Liver (tissue), 2 donors: ENCODE measurements around the gene GLS.

Experiments used
- TF ChIP-seq, protein P1 (sequence below): IDR thresholded peaks from 2 replicates; pipeline ENCODE4 v1.6.1; 2016; ENCODE audit warnings: antibody characterized with exemption, mild to moderate bottlenecking
- TF ChIP-seq, protein P2 (sequence below): IDR thresholded peaks from 2 replicates; pipeline ENCODE4 v1.6.1; 2016; ENCODE audit warnings: antibody characterized with exemption
- TF ChIP-seq, protein P3 (sequence below): fragments of 150-350 bp; IDR thresholded peaks from 2 replicates; pipeline ENCODE4 v1.5.1; 2017; ENCODE audit warnings: improper control_type of control experiment, low read depth, low read length; ENCODE audit not compliant: missing input control
- donor health status: healthy.

DNA sequence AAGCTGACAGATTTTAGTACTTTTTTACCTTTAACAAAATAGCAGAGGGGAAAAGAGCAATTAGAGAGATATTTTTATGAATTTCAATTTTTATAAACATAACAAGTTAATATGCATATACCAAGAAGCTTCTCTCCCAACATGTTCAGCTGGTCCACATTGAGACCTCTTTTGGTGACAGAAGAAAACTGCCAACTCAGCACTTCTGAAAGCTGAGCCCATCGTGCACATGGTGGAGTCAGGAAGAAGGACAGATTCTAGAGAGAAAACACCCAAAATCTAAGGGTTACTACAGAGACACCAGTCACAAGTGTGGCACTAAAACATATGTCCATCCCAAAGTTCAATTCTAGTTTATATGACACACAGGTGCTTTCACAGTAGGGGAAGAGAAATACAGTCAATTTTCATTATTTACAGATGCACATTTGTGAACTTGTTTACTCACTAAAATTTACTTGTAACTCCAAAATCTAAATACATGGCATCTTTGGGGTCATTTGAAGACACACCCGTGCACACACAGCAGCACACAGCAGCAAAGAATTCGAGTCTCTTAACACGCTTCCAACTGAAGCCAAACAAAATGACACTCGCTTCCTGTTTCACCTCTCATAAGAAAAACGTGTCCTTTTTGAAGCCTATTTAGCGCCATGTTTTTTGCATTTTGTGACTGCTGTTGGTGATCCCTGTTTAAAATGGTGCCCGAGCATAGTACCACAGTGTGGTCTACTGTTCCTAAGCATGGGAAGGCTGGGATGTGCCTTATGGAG, 101.8 kb downstream of the GLS start:
- TF ChIP-seq, protein P1, sequence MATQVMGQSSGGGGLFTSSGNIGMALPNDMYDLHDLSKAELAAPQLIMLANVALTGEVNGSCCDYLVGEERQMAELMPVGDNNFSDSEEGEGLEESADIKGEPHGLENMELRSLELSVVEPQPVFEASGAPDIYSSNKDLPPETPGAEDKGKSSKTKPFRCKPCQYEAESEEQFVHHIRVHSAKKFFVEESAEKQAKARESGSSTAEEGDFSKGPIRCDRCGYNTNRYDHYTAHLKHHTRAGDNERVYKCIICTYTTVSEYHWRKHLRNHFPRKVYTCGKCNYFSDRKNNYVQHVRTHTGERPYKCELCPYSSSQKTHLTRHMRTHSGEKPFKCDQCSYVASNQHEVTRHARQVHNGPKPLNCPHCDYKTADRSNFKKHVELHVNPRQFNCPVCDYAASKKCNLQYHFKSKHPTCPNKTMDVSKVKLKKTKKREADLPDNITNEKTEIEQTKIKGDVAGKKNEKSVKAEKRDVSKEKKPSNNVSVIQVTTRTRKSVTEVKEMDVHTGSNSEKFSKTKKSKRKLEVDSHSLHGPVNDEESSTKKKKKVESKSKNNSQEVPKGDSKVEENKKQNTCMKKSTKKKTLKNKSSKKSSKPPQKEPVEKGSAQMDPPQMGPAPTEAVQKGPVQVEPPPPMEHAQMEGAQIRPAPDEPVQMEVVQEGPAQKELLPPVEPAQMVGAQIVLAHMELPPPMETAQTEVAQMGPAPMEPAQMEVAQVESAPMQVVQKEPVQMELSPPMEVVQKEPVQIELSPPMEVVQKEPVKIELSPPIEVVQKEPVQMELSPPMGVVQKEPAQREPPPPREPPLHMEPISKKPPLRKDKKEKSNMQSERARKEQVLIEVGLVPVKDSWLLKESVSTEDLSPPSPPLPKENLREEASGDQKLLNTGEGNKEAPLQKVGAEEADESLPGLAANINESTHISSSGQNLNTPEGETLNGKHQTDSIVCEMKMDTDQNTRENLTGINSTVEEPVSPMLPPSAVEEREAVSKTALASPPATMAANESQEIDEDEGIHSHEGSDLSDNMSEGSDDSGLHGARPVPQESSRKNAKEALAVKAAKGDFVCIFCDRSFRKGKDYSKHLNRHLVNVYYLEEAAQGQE = no peak
- TF ChIP-seq, protein P2, sequence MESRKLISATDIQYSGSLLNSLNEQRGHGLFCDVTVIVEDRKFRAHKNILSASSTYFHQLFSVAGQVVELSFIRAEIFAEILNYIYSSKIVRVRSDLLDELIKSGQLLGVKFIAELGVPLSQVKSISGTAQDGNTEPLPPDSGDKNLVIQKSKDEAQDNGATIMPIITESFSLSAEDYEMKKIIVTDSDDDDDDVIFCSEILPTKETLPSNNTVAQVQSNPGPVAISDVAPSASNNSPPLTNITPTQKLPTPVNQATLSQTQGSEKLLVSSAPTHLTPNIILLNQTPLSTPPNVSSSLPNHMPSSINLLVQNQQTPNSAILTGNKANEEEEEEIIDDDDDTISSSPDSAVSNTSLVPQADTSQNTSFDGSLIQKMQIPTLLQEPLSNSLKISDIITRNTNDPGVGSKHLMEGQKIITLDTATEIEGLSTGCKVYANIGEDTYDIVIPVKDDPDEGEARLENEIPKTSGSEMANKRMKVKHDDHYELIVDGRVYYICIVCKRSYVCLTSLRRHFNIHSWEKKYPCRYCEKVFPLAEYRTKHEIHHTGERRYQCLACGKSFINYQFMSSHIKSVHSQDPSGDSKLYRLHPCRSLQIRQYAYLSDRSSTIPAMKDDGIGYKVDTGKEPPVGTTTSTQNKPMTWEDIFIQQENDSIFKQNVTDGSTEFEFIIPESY = no peak
- TF ChIP-seq, protein P3, sequence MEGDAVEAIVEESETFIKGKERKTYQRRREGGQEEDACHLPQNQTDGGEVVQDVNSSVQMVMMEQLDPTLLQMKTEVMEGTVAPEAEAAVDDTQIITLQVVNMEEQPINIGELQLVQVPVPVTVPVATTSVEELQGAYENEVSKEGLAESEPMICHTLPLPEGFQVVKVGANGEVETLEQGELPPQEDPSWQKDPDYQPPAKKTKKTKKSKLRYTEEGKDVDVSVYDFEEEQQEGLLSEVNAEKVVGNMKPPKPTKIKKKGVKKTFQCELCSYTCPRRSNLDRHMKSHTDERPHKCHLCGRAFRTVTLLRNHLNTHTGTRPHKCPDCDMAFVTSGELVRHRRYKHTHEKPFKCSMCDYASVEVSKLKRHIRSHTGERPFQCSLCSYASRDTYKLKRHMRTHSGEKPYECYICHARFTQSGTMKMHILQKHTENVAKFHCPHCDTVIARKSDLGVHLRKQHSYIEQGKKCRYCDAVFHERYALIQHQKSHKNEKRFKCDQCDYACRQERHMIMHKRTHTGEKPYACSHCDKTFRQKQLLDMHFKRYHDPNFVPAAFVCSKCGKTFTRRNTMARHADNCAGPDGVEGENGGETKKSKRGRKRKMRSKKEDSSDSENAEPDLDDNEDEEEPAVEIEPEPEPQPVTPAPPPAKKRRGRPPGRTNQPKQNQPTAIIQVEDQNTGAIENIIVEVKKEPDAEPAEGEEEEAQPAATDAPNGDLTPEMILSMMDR = no peak
